OCI-LY3 (cell line): ENCODE measurements around the gene HMCN1.

Experiments
- CTCF ChIP-seq: fragments of 200-600, 300-600 bp; sonication (generic); IDR thresholded peaks from 2 replicates; pipeline ENCODE4 v1.5.1; 2014; ENCODE audit warnings: antibody characterized with exemption, low read length, low read depth
- EZH2phosphoT487 ChIP-seq: fragments of 200-600 bp; shearing (Covaris generic); IDR thresholded peaks from 2 replicates; pipeline ENCODE4 v1.6.1; 2018; ENCODE audit warnings: antibody characterized with exemption, mixed run types, low read depth

DNA sequence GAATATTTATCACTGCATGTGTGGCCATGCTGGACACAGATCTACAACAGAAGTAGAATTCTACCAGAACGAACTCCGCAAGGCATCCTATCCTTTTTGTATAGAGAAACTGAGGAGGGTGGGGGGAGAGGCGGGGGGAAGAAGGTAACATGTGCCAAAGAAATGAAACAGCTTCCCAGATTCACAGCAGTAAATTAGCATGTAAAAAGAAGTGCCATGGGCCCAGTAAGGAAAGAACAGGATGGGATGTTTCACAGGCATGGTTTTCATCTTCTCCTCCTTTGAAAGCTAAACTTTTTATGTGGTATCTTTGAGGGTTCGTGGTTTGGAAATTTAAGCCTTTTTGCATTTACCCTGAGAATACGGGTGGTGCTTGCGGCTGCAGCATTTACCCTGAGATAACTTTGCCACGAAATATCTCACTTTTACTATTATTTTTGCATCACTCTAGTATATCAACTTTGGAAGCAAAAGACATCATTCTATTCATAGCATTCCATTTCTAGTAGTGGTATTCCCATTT, 471.9 kb downstream of the HMCN1 start:
- TF ChIP-seq CTCF (no peak), EZH2phosphoT487 (no peak)
